Neural progenitor cell (in vitro differentiated cells): Measurements from ENCODE around the gene TMPRSS11B. TPM values are rescaled to one million over a fixed set of nuclear protein-coding genes. Genes with fewer than 3 reads are reported as not detected.
A peak's percentile ranks its signal among the peaks of the same experiment; 100 is the strongest.

Experiments used
- DNase-seq: peaks from one replicate; pipeline ENCODE4 v3.0.0-alpha.2; 2016; ENCODE audit warnings: low spot score
- H2AFZ ChIP-seq: fragments of 200-600 bp; sonication (generic); replicated peaks from 2 replicates; pipeline ENCODE4 v1.6.1; 2016; ENCODE audit warnings: antibody characterized with exemption
- H3F3A ChIP-seq: fragments of 200-600 bp; sonication (generic); 2 replicates; pipeline ENCODE4 v1.6.1; 2016; ENCODE audit warnings: antibody characterized with exemption, low read depth
- H3K27ac ChIP-seq: fragments of 200-600 bp; sonication (generic); 2 replicates; pipeline ENCODE4 v1.5.1; 2016; ENCODE audit warnings: mild to moderate bottlenecking
- H3K27me3 ChIP-seq: fragments of 200-600 bp; sonication (generic); 2 replicates; pipeline ENCODE4 v1.6.1; 2016; ENCODE audit warnings: mild to moderate bottlenecking, moderate library complexity
- H3K36me3 ChIP-seq: fragments of 200-600 bp; sonication (generic); 2 replicates; pipeline ENCODE4 v1.5.1; 2016
- H3K4me1 ChIP-seq: fragments of 200-600 bp; sonication (generic); 2 replicates; pipeline ENCODE4 v1.6.1; 2016; ENCODE audit warnings: mixed run types
- H3K4me2 ChIP-seq: fragments of 200-600 bp; sonication (generic); 2 replicates; pipeline ENCODE4 v1.6.1; 2016
- H3K4me3 ChIP-seq: fragments of 200-600 bp; sonication (generic); 2 replicates; pipeline ENCODE4 v1.5.1; 2016
- H3K79me2 ChIP-seq: fragments of 200-600 bp; sonication (generic); 2 replicates; pipeline ENCODE4 v1.6.1; 2016; ENCODE audit warnings: low read depth
- H3K9ac ChIP-seq: fragments of 200-600 bp; sonication (generic); 2 replicates; pipeline ENCODE4 v1.6.1; 2016
- H3K9me3 ChIP-seq: fragments of 200-600 bp; sonication (generic); 2 replicates; pipeline ENCODE4 v1.5.1; 2016; ENCODE audit warnings: low read depth
- H4K20me1 ChIP-seq: fragments of 200-600 bp; sonication (generic); 2 replicates; pipeline ENCODE4 v1.6.1; 2016; ENCODE audit warnings: low read depth
- H3K27ac Mint-ChIP-seq: 3 replicates; pipeline ENCODE4 v1.8.0; 2021; ENCODE audit warnings: mixed read lengths
- H3K27me3 Mint-ChIP-seq: 2 replicates; pipeline ENCODE4 v1.8.0; 2022; ENCODE audit warnings: low read depth, mild to moderate bottlenecking, inconsistent platforms, moderate library complexity, mixed read lengths; ENCODE audit not compliant: insufficient read depth
- H3K36me3 Mint-ChIP-seq: 3 replicates; pipeline ENCODE4 v1.8.0; 2021; ENCODE audit warnings: mixed read lengths
- H3K4me1 Mint-ChIP-seq: 3 replicates; pipeline ENCODE4 v1.8.0; 2021; ENCODE audit warnings: mixed read lengths
- H3K4me3 Mint-ChIP-seq: 3 replicates; pipeline ENCODE4 v1.8.0; 2021; ENCODE audit warnings: mild to moderate bottlenecking, moderate library complexity, mixed read lengths
- H3K9me3 Mint-ChIP-seq: 3 replicates; pipeline ENCODE4 v1.8.0; 2020; ENCODE audit warnings: mixed read lengths
- CTCF ChIP-seq: fragments of 200-600 bp; sonication (generic); IDR thresholded peaks from 2 replicates; pipeline ENCODE4 v1.5.1; 2017; ENCODE audit warnings: antibody characterized with exemption, mild to moderate bottlenecking
- EZH2 ChIP-seq: fragments of 200-600 bp; sonication (generic); IDR thresholded peaks from 2 replicates; pipeline ENCODE4 v1.6.1; 2017; ENCODE audit warnings: antibody characterized with exemption, mild to moderate bottlenecking, moderate library complexity
- EZH2phosphoT487 ChIP-seq: fragments of 200-600 bp; sonication (generic); IDR thresholded peaks from 2 replicates; pipeline ENCODE4 v1.6.1; 2017; ENCODE audit warnings: antibody characterized with exemption
- total RNA-seq: library from RNA; depleted of rRNA; stranded (reverse); fragments of >200 nt; gene quantifications from 2 replicates; pipeline ENCODE4 v1.2.3, GENCODE V29; 2015; ENCODE audit warnings: low replicate concordance

The TMPRSS11B gene
- total RNA-seq, 1 donor from 2014 or later = not detected

DNA sequence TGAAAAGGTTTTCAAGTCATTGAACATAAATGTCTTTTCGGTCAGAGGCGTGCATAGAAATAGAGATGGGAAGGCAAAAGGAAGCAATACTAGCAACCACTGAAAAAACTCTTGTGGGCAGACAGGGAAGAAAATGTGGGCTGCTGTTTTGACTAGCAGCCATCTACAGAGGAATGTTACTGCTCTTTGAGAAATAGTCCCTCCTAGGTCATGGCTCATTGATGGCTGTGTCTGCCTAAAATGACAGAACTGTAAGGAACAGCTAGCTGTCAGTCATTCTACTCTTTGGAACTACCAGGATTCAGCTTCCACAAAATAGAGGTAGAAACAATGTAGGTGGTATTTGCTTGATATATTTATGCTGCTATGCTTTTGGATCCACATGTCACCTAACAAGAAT is 26.9 kb upstream of the TMPRSS11B start:
- Histone ChIP-seq H3K9ac (no peak overlapping the region), H3K27me3 (no peaks in the 10 kb centered on the region), H3K4me3 (peak overlapping the region; percentile 41), H3K4me1 (peaks cover 10% of the 10 kb centered on the region), H4K20me1 (no peaks in the 10 kb centered on the region), H3K27ac (no peak overlapping the region), H2AFZ (peak overlapping the region; percentile 43), H3K4me2 (peak overlapping the region; percentile 73), H3F3A (no peaks in the 10 kb centered on the region), H3K9me3 (no peaks in the 10 kb centered on the region), H3K36me3 (no peaks in the 10 kb centered on the region), H3K79me2 (no peaks in the 10 kb centered on the region)
- peak overlapping the region; percentile 69 for H3K4me3 Mint-ChIP-seq
- H3K36me3 Mint-ChIP-seq = no peaks in the 10 kb centered on the region
- no peak for DNase-seq
- TF ChIP-seq CTCF (no peak), EZH2phosphoT487 (no peak), EZH2 (no peak)
- H3K27ac Mint-ChIP-seq = no peak overlapping the region
- H3K9me3 Mint-ChIP-seq = peaks cover 7% of the 10 kb centered on the region
- H3K27me3 Mint-ChIP-seq = no peaks in the 10 kb centered on the region
- peaks cover 10% of the 10 kb centered on the region for H3K4me1 Mint-ChIP-seq

GRCh38 chr4:68271851-68272357 is 26.4 kb upstream of the TMPRSS11B start:
- Histone ChIP-seq H2AFZ (peak overlapping the region; percentile 43), H3K79me2 (no peaks in the 10 kb centered on the region), H3K27ac (no peak overlapping the region), H3K27me3 (no peaks in the 10 kb centered on the region), H3F3A (no peaks in the 10 kb centered on the region), H4K20me1 (no peaks in the 10 kb centered on the region), H3K4me3 (peak overlapping the region; percentile 41), H3K4me1 (peaks cover 10% of the 10 kb centered on the region), H3K36me3 (no peaks in the 10 kb centered on the region), H3K9ac (no peak overlapping the region), H3K4me2 (peak overlapping the region; percentile 73), H3K9me3 (no peaks in the 10 kb centered on the region)
- Mint-ChIP-seq H3K4me1 (peaks cover 10% of the 10 kb centered on the region), H3K4me3 (peak overlapping the region; percentile 69), H3K27ac (no peak overlapping the region), H3K27me3 (no peaks in the 10 kb centered on the region), H3K9me3 (peaks cover 7% of the 10 kb centered on the region), H3K36me3 (no peaks in the 10 kb centered on the region)
- TF ChIP-seq EZH2 (no peak), EZH2phosphoT487 (no peak), CTCF (peak; percentile 74)
- peak; percentile 45 for DNase-seq

DNA sequence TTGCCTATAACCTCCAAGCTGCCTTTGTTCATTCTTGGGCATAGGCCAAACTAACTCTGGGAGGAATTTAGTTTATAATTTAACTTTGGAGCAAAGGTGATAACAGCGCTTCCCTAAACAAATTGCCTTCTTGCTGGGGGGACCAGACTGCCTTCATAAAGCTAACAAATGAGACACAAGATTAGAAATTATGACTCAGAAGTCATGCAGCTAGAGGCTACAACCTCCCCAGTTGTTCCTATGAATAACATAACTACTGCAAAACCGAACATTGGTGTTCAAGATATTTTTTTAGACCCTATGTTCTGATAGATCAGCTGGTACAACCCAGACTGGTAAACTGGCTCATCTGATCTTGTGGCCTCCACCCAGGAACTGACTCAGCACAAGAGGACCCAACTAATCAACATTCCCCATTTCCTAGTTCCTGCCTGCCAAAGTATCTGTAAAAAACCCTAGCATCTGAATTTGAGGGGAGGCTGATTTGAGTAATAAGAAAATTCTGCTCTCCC is 22.0 kb upstream of the TMPRSS11B start:
- Histone ChIP-seq H3K79me2 (no peaks in the 10 kb centered on the region), H3K9me3 (no peaks in the 10 kb centered on the region), H3K36me3 (no peaks in the 10 kb centered on the region), H3K27me3 (no peaks in the 10 kb centered on the region), H3K4me3 (no peak overlapping the region), H3F3A (no peaks in the 10 kb centered on the region), H4K20me1 (no peaks in the 10 kb centered on the region), H3K9ac (no peak overlapping the region), H3K4me1 (peaks cover 2% of the 10 kb centered on the region), H3K4me2 (no peak overlapping the region), H2AFZ (no peak overlapping the region), H3K27ac (no peak overlapping the region)
- peaks cover 7% of the 10 kb centered on the region for H3K9me3 Mint-ChIP-seq
- H3K4me3 Mint-ChIP-seq = no peak overlapping the region
- no peak for DNase-seq
- no peak overlapping the region for H3K27ac Mint-ChIP-seq
- no peak for TF ChIP-seq EZH2
- TF ChIP-seq CTCF = no peak
- no peak for TF ChIP-seq EZH2phosphoT487
- peaks cover 3% of the 10 kb centered on the region for H3K4me1 Mint-ChIP-seq
- H3K27me3 Mint-ChIP-seq = no peaks in the 10 kb centered on the region
- no peaks in the 10 kb centered on the region for H3K36me3 Mint-ChIP-seq
